Heart left ventricle (tissue), 13 donors: ENCODE measurements around the gene TMBIM1.

Experiments
- POLR2A ChIP-seq, 2 donors: fragments of 450-650 bp; IDR thresholded peaks; one replicate each; pipeline ENCODE4 v1.6.1; 2017; ENCODE audit warnings: antibody characterized with exemption in 2 of 2, mild to moderate bottlenecking in 2 of 2, moderate library complexity in 2 of 2
- TF ChIP-seq, protein P1 (sequence below), 12 donors: fragments of 200-600 bp; sonication (generic) in 4 of 12; IDR thresholded peaks; one replicate each; pipeline versions ENCODE4 v1.5.0 to v1.8.0; 2018 to 2022; ENCODE audit warnings: antibody characterized with exemption in 12 of 12, mild to moderate bottlenecking in 5 of 12
- donor health status: ischemic (EF 13 %, LVEDD 7.1; RV severe dilation, severe dysfunction).
- donor health status: DM: no; HTN: yes; CAD: no.
- donor health status: DM: no; HTN: no; CAD: no.
- donor health status: ischemic (EF 25% LVEDD 6.9; RV normal size, moderate dysfunction).
- donor health status: ischemic (EF 25% LVEDD 5.7; RV mildly dilated, moderate dysfunction).
- donor health status: ischemic (EF 35%, LVEDD 5.7; RV mildly dilated, moderate dysfunction).
- donor health status: nonischemic (EF 11% LVEDD 7.7; RV severe dilation, severe dysfunction).
- donor health status: DM: yes; HTN: yes; CAD: no.
- donor health status: PGD.
- donor health status: ischemic (EF 29% LVEDD 5.4; RV normal size, mild dysfunction).
- donor health status: nonischemic (EF 23%, LVEDD 6.1; RV moderate dilation, normal function).

DNA sequence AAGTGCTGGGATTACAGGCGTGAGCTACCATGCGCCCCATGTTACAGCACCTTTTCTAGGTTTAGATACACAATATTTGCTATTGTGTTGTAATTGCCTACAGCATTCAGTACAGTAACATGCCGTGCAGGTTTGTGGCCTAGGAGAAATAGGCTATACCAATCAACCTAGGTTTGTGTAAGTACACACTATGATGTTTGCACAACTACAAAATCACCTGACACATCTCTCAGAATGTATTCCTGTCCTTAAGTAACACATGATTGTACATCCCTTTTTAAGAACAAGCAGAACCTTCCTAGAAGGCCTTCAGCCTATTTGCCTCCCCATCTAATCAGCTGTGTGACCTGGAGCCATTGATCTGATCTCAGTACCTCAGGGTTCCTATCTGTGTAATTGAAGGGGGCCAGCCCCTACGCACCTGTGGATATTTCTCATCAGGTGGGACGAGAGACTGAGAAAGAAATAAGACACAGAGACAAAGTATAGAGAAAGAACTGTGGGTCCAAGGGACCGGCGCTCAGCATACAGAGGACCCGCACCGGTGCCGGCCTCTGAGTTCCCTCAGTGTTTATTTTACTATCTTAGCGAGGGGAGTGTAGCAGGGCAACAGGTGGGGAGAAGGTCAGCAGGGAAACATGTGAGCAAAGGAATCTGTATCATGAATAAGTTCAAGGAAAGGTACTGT, 18.7 kb upstream of the TMBIM1 start:
- TF ChIP-seq, protein P1, sequence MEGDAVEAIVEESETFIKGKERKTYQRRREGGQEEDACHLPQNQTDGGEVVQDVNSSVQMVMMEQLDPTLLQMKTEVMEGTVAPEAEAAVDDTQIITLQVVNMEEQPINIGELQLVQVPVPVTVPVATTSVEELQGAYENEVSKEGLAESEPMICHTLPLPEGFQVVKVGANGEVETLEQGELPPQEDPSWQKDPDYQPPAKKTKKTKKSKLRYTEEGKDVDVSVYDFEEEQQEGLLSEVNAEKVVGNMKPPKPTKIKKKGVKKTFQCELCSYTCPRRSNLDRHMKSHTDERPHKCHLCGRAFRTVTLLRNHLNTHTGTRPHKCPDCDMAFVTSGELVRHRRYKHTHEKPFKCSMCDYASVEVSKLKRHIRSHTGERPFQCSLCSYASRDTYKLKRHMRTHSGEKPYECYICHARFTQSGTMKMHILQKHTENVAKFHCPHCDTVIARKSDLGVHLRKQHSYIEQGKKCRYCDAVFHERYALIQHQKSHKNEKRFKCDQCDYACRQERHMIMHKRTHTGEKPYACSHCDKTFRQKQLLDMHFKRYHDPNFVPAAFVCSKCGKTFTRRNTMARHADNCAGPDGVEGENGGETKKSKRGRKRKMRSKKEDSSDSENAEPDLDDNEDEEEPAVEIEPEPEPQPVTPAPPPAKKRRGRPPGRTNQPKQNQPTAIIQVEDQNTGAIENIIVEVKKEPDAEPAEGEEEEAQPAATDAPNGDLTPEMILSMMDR (IDR thresholded peaks at IDR 0.05): no peak
- no peak for TF ChIP-seq POLR2A (IDR thresholded peaks at IDR 0.05)
